GM18519 (cell line): ENCODE results near the gene JAG2.

ENCODE experiments used
- ATAC-seq: cut with Tn5 transposase; IDR thresholded peaks from one replicate; pipeline ENCODE4 v1.9.1; 2021; ENCODE audit warnings: mild to moderate bottlenecking, moderate library complexity; ENCODE audit not compliant: unreplicated experiment, low FRiP score

JAG2 gene

GRCh38 chr14:105204206-105204930, 35.8 kb upstream of the JAG2 start:
- ATAC-seq: no peak

GRCh38 chr14:105203701-105204100, 35.1 kb upstream of the JAG2 start:
- ATAC-seq: no peak

- no peak for ATAC-seq
These were observed 34.5 kb upstream of the JAG2 start for GRCh38 chr14:105203057-105203531.

GRCh38 chr14:105201925-105202513, 33.4 kb upstream of the JAG2 start:
- no peak for ATAC-seq

GRCh38 chr14:105201156-105201924, 32.8 kb upstream of the JAG2 start:
- ATAC-seq: no peak

GRCh38 chr14:105200641-105201040, 32.1 kb upstream of the JAG2 start:
- no peak for ATAC-seq

GRCh38 chr14:105200074-105200473, 31.5 kb upstream of the JAG2 start:
- ATAC-seq: no peak

- no peak for ATAC-seq
These were observed 30.5 kb upstream of the JAG2 start for GRCh38 chr14:105199093-105199492.

GRCh38 chr14:105198588-105198987, 30.0 kb upstream of the JAG2 start:
- no peak for ATAC-seq

GRCh38 chr14:105197211-105197641, 28.6 kb upstream of the JAG2 start:
- ATAC-seq: no peak

- ATAC-seq: no peak
These were observed 27.8 kb upstream of the JAG2 start for GRCh38 chr14:105196265-105196960.

- no peak for ATAC-seq
These were observed 27.1 kb upstream of the JAG2 start for GRCh38 chr14:105195522-105196264.

GRCh38 chr14:105195051-105195450, 26.5 kb upstream of the JAG2 start:
- no peak for ATAC-seq

- ATAC-seq: no peak
These were observed 25.6 kb upstream of the JAG2 start for GRCh38 chr14:105193916-105194782.

GRCh38 chr14:105192866-105193731, 24.5 kb upstream of the JAG2 start:
- no peak for ATAC-seq

GRCh38 chr14:105187935-105188524, 19.5 kb upstream of the JAG2 start:
- no peak for ATAC-seq

GRCh38 chr14:105187116-105187515, 18.5 kb upstream of the JAG2 start:
- no peak for ATAC-seq

- ATAC-seq: no peak
These were observed 17.4 kb upstream of the JAG2 start for GRCh38 chr14:105185973-105186372.
